Measurements from ENCODE around the gene DDX18.
A peak's percentile ranks its signal among the peaks of the same experiment; 100 is the strongest.

DDX18 gene

GRCh38 chr2:117834992-117835391 lies 20.5 kb downstream of the DDX18 start:
- DNase-seq (ENCODE audit: low read depth in 2 of 2), result no peak

- DNase-seq (ENCODE audit: low read depth in 2 of 2), result peak; percentile 30 to 40
These were observed 21.7 kb downstream of the DDX18 start for GRCh38 chr2:117835990-117836760.

GRCh38 chr2:117845304-117845703 lies 30.8 kb downstream of the DDX18 start:
- no peak for DNase-seq (ENCODE audit: low read depth in 2 of 2)

GRCh38 chr2:117850015-117850414 lies 35.5 kb downstream of the DDX18 start:
- no peak for DNase-seq (ENCODE audit: low read depth in 2 of 2)

- no peak for DNase-seq (ENCODE audit: low read depth in 2 of 2)
These were observed 36.0 kb downstream of the DDX18 start for GRCh38 chr2:117850461-117850860.

- no peak for DNase-seq (ENCODE audit: low read depth in 2 of 2)
These were observed 37.5 kb downstream of the DDX18 start for GRCh38 chr2:117851969-117852368.

GRCh38 chr2:117853316-117853715 lies 38.8 kb downstream of the DDX18 start:
- no peak for DNase-seq (ENCODE audit: low read depth in 2 of 2)

GRCh38 chr2:117853873-117854272 lies 39.4 kb downstream of the DDX18 start:
- DNase-seq (ENCODE audit: low read depth in 2 of 2), result no peak

GRCh38 chr2:117854610-117855009 lies 40.1 kb downstream of the DDX18 start:
- DNase-seq (ENCODE audit: low read depth in 2 of 2), result no peak

- DNase-seq (ENCODE audit: low read depth in 2 of 2), result no peak
These were observed 41.4 kb downstream of the DDX18 start for GRCh38 chr2:117855886-117856285.

- no peak for DNase-seq (ENCODE audit: low read depth in 2 of 2)
These were observed 42.1 kb downstream of the DDX18 start for GRCh38 chr2:117856415-117857210.

- DNase-seq (ENCODE audit: low read depth in 2 of 2), result no peak
These were observed 43.8 kb downstream of the DDX18 start for GRCh38 chr2:117858336-117858735.

GRCh38 chr2:117858892-117859531 lies 44.5 kb downstream of the DDX18 start:
- no peak for DNase-seq (ENCODE audit: low read depth in 2 of 2)

- no peak for DNase-seq (ENCODE audit: low read depth in 2 of 2)
These were observed 45.0 kb downstream of the DDX18 start for GRCh38 chr2:117859532-117859911.

- no peak for DNase-seq (ENCODE audit: low read depth in 2 of 2)
These were observed 45.6 kb downstream of the DDX18 start for GRCh38 chr2:117859924-117860647.

GRCh38 chr2:117862459-117862858 lies 48.0 kb downstream of the DDX18 start:
- no peak for DNase-seq (ENCODE audit: low read depth in 2 of 2)

GRCh38 chr2:117875786-117876185 lies 61.3 kb downstream of the DDX18 start:
- DNase-seq (ENCODE audit: low read depth in 2 of 2), result no peak

- DNase-seq (ENCODE audit: low read depth in 2 of 2), result no peak
These were observed 64.5 kb downstream of the DDX18 start for GRCh38 chr2:117879003-117879402.
